T follicular helper cell (primary cell): Measurements from ENCODE around the gene CCDC92.
A peak's percentile ranks its signal among the peaks of the same experiment; 100 is the strongest.

ENCODE experiments used
- DNase-seq: peaks from one replicate; pipeline ENCODE4 v3.0.0-alpha.2; 2020; ENCODE audit warnings: low read depth

CCDC92 gene

GRCh38 chr12:123976227-123976826 lies 3.7 kb upstream of the CCDC92 start:
- DNase-seq, result no peak

DNA sequence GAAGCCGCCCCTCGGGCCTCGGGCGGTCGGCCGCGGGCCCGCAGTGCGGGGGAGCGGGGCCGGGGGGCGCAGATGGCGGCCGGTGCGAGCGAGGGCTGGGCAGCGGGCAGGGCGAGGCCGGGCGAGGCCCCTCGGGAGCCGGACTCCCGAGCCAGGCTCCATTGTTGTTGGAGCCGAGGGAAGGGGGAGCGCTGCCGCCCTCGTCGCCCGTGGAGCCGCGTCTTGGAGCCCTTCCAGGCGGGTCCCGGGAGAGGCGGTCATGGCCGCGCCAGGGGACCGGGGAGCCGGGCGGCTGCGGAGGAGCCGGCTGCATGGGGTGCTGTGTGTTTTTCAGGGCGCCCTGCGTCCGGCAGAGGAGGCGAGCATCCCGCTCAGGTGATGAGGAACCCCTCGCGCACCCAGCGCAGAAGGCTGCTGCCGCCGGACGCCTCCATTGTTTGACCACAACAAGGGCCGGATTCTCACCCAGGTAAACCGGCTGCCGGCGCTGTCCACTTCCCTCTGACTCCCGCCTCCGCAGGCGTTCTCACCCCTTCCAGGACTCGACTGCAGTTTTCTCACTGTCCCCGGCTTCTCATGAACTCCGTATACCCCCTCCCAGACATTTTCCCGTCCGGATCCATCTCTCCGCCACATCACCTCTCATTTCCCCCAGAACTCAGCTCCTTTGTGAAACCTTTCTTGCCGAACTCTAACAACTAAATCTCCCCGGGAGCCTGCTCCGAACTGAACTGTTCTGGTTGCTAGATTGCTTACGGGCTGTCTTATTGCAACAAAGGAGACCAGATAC lies 1.1 kb upstream of the CCDC92 start:
- DNase-seq, result peak; percentile 10

DNA sequence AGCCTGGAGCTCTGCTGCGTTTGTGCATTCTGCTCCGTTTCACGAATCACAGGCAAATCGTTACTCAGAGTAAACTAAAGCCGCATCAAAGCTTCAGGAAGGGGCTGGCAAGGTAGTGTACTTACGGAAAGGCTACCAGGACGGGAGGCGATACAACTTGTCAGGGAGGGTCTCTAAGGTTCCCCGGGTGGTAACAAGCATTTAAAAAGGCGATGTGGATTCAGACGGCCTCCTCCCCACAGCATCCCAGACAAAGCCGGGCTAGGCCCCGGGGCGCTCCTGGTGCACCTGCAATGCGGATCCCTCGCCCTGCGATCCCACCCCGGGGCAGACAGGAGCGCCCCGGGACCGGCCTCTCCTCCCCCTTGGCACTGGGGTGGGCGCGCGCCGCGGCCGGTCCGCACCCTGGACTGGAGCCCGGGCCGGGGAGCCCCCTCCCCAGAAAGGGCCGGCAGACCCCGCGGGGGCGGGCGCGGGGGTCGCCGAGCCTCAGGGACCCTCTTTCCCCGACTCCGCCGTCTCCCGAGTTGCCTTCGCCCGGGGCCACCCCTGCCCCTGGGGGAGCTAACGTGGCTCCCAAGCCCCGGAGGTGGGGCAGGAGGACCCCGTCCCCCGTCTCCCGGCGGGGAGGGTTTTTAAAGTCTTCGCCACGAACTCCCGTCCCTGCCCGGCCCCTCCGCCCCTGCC lies 718 bp downstream of the CCDC92 start:
- DNase-seq, result peak; percentile 19

- DNase-seq, result no peak
These were observed 1.2 kb downstream of the CCDC92 start for GRCh38 chr12:123971449-123971769.

- no peak for DNase-seq
These were observed 5.5 kb downstream of the CCDC92 start for GRCh38 chr12:123967121-123967586.

DNA sequence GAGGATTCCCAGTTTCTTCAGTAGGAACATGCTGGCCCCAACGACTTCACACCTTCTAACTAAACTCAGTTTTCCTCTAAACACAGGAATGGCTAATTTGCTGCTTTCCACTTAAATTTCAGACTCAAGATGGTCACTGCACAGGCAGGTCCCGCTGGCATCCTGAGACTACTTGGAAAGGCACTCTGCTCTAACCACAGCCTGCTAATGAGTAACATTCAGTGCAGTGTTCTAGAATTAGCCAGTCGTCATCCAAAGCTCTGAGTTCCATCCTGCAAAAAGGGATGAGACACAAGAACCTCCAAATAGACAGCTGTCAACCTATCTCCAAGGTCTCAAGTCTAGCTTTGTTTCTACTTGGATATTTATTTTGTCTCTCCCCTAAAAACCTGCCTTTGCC lies 6.0 kb downstream of the CCDC92 start:
- DNase-seq, result no peak

GRCh38 chr12:123965382-123965781 lies 7.2 kb downstream of the CCDC92 start:
- no peak for DNase-seq

- no peak for DNase-seq
These were observed 8.8 kb downstream of the CCDC92 start for GRCh38 chr12:123963821-123964220.

GRCh38 chr12:123962513-123962912 lies 10.1 kb downstream of the CCDC92 start:
- DNase-seq, result no peak

GRCh38 chr12:123961585-123962345 lies 10.9 kb downstream of the CCDC92 start:
- no peak for DNase-seq

- no peak for DNase-seq
These were observed 11.8 kb downstream of the CCDC92 start for GRCh38 chr12:123960856-123961255.

DNA sequence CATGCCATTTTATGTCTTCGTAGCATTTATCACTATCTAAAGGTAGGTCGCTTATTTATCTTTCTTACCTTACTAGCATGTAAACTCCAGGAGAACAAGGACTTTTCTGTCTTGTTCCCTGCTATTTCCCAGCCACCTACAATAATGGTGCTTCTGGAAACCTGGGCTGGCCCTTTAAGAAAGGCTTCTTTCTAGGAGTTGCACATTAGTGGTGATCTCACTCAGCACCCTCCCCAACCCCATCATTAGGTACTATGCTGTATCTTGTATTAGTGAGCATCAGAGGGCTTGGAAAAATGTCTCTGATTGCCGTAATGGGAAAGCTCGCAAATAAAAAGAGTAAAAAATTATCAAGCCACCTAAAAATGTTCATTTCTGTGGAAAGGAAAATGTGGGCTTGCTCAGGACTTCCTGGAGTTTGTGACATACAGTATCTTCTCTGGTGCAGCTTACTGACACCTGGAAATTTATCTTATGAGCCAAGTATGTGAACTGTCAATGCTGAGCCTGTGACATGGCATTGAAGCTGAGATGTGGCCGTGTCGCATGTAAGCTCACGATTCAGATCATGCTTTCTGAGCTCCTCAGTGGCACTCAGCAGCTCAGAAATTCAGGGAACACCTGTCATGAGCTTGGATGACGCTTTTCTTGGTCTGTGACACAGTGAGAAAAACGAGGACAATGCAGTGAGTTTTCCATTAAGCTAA lies 12.4 kb downstream of the CCDC92 start:
- no peak for DNase-seq

- DNase-seq, result no peak
These were observed 13.8 kb downstream of the CCDC92 start for GRCh38 chr12:123958876-123959275.

GRCh38 chr12:123958462-123958861 lies 14.2 kb downstream of the CCDC92 start:
- DNase-seq, result no peak

DNA sequence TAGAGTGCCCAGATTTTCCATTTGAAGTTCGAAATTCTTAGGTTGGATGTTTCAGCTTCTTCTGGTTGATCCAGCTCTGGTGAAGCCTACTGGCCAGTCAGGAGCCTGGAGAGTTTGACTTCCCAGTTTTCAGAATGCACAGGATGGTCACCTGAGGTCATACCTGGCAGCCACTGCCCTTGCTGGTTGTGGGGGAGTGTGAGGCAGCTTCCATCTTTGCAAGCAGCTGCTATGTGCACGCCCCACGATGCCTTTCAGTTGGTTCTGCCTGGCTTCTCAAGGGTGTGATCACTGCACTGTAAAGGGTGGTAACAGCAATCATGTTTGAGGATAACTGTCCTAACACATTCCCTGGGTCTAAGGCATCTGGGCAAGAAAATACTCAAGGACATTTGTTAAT lies 15.4 kb downstream of the CCDC92 start:
- no peak for DNase-seq

GRCh38 chr12:123956249-123956648 lies 16.4 kb downstream of the CCDC92 start:
- no peak for DNase-seq

GRCh38 chr12:123954647-123955350 lies 17.8 kb downstream of the CCDC92 start:
- DNase-seq, result no peak

GRCh38 chr12:123952037-123952436 lies 20.6 kb downstream of the CCDC92 start:
- no peak for DNase-seq

DNA sequence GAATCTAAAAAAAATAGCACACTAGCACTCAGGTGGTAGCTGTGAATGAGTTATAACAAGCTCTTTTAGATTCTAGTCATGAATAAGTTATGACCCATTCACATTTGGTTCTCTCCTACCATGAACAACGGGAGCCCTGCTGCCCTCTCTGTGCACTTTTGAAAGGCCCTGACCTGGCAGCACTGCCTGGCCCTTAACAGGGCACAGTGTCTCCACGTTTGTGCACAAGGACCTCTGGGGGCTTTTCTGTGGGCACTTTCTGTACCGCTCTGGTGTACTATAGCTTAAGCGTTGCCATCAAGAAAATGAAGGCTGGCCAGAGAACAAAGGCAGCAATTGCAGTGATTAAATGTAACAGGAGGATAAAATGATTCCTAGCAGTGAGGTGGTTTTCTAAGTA lies 21.2 kb downstream of the CCDC92 start:
- no peak for DNase-seq

DNA sequence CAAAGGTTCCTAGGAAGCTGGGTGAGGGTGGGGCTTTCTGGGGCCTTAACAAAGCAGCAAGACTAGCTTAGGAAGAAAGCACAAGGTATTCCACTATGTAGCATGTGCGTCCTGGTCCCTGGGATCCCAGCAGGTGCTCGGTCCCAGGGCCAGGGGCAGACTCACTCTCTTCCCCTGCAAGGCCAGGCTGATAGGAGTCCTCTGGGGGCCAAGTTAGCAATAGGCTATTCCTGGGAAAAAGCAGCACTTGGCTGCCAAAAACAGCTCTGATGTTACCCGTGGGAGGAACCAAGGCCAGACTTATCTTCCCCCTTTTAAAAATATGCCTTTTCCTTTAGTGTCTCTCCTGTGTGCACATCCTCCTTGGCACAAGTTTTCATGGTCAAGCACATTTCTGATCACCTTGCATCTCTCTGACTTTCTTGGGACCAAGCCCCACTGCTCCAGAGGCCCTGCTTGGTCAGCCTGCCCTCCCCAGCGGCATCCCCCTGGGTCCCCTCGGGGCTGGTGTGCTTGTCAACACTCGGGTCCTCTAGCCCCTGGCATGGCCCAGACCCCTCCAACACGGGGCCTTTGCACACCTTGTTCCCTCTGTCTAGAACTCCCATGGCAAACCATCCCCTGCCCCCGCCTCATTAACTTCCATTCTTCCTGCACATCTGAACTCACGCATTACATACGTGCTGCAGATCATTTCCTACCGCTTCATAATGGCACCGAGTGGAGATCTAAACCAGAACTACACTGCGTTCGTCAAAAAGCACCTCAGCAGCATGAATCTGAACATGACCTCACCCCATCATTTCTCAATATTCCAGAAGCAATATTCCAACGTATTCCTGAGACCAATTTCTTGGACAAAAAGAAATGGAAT lies 21.9 kb downstream of the CCDC92 start:
- DNase-seq, result no peak
